K562 (cell line): Measurements from ENCODE around the gene OBSCN. TPM values are rescaled to one million over a fixed set of nuclear protein-coding genes. Genes with fewer than 3 reads are reported as not detected.

Experiments used
- ATAC-seq: fragments of 200-7000 bp; cut with Tn5 transposase; 3 replicates; pipeline ENCODE4 v1.9.1; 2020; ENCODE audit warnings: moderate library complexity
- BruUV-seq: library from RNA; stranded (reverse); fragments of 400-500 nt; replicated peaks from 2 replicates; lab custom pipeline; 2021; lab: Mats Ljungman, UMichigan
- CTCF ChIA-PET: fragments of 300-600 bp; formaldehyde crosslinking; extraction: SDS; loops from one replicate; lab custom pipeline; 2021; ENCODE audit warnings: low intra/inter-chr PET ratio; lab: Yijun Ruan, JAX
- POLR2A ChIA-PET: fragments of 300-600, 350-650 bp; sonication (Branson Sonifier 250); formaldehyde crosslinking; extraction: SDS; loops from one replicate; lab custom pipeline; 2021; ENCODE audit warnings: antibody characterized with exemption, inconsistent platforms; lab: Yijun Ruan, JAX
- DNase-seq, 4 experiments: peaks; one replicate each; pipeline versions ENCODE4 v3.0.0 to v3.0.0-alpha.2; 2011 to 2018; ENCODE audit warnings: low spot score in 3 of 4, mixed read lengths in 3 of 4; ENCODE audit errors: extremely low read depth in 1 of 4
- FAIRE-seq: peaks from 2 replicates; lab custom pipeline; 2011; peaks lifted over from hg19 to GRCh38; lab: Jason Lieb, UNC
- H2AFZ ChIP-seq: 2 replicates; pipeline ENCODE4 v1.6.0; 2011; ENCODE audit warnings: low read depth, low read length, control low read depth, inconsistent platforms
- H3K27ac ChIP-seq: fragments of 200-600 bp; 3 replicates; pipeline ENCODE4 v1.8.0; 2011; ENCODE audit warnings: low read depth, mild to moderate bottlenecking, control low read depth, inconsistent platforms, low read length, moderate library complexity, mixed read lengths; ENCODE audit errors: extremely low read depth
- H3K27me3 ChIP-seq, 2 experiments: fragments of 300-600 bp in 1 of 2; 2 replicates in 1 of 2; 3 replicates in 1 of 2; pipeline versions ENCODE4 v1.6.0 to v1.8.0; 2011; ENCODE audit warnings: inconsistent platforms in 2 of 2, low read length in 2 of 2, mild to moderate bottlenecking in 1 of 2, mixed read lengths in 1 of 2, moderate library complexity in 1 of 2; ENCODE audit not compliant: control insufficient read depth in 2 of 2, insufficient read depth in 2 of 2
- H3K36me3 ChIP-seq: fragments of 300-600 bp; 3 replicates; pipeline ENCODE4 v1.8.0; 2011; ENCODE audit warnings: mild to moderate bottlenecking, low read length, inconsistent platforms; ENCODE audit not compliant: control insufficient read depth, insufficient read depth
- H3K4me1 ChIP-seq, 2 experiments: fragments of 200-600 bp in 1 of 2; replicated peaks in 1 of 2; 2 replicates in 1 of 2; 3 replicates in 1 of 2; pipeline versions ENCODE4 v1.5.1 to v1.8.0; 2011; ENCODE audit warnings: inconsistent platforms in 2 of 2, low read length in 2 of 2, mild to moderate bottlenecking in 1 of 2, mixed read lengths in 1 of 2, moderate library complexity in 1 of 2; ENCODE audit not compliant: control insufficient read depth in 2 of 2, insufficient read depth in 2 of 2
- H3K4me2 ChIP-seq: 2 replicates; pipeline ENCODE4 v1.6.1; 2011; ENCODE audit warnings: low read length, control low read depth, inconsistent platforms, mixed read lengths; ENCODE audit not compliant: insufficient read depth
- H3K4me3 ChIP-seq: fragments of 200-600 bp; sonication (generic), shearing (Covaris generic); 2 replicates; pipeline ENCODE4 v1.5.1; 2016; ENCODE audit warnings: control low read depth, inconsistent platforms
- H3K79me2 ChIP-seq: fragments of 200-600 bp; 3 replicates; pipeline ENCODE4 v1.8.0; 2011; ENCODE audit warnings: low read length, inconsistent platforms; ENCODE audit not compliant: control insufficient read depth, insufficient read depth
- H3K9ac ChIP-seq, 2 experiments: 2 replicates each; pipeline versions ENCODE4 v1.6.0 to v1.6.1; 2011; ENCODE audit warnings: low read depth in 2 of 2, low read length in 2 of 2, control low read depth in 1 of 2, inconsistent platforms in 1 of 2, mild to moderate bottlenecking in 1 of 2, mixed read lengths in 1 of 2; ENCODE audit not compliant: insufficient read depth in 1 of 2
- H3K9me1 ChIP-seq: one replicate; pipeline ENCODE4 v1.6.0; 2011; ENCODE audit warnings: inconsistent platforms, mild to moderate bottlenecking, low read length, moderate library complexity; ENCODE audit not compliant: control insufficient read depth, insufficient read depth
- H3K9me3 ChIP-seq: replicated peaks from 2 replicates; pipeline ENCODE4 v1.5.1; 2011; ENCODE audit warnings: low read depth, low read length, inconsistent platforms; ENCODE audit not compliant: control insufficient read depth, insufficient read depth
- H4K20me1 ChIP-seq: replicated peaks from 2 replicates; pipeline ENCODE4 v1.6.1; 2011; ENCODE audit warnings: low read length, inconsistent platforms, mixed read lengths; ENCODE audit not compliant: control insufficient read depth, insufficient read depth
- ATF1 ChIP-seq, 2 experiments: fragments of 450-650 bp in 1 of 2; IDR thresholded peaks; 2 replicates each; pipeline ENCODE4 v1.6.1; 2016; ENCODE audit warnings: missing compliant biosample characterization in 1 of 2, missing genetic modification characterization in 1 of 2
- FOXO4 ChIP-seq: fragments of 450-650 bp; formaldehyde crosslinking; IDR thresholded peaks from 2 replicates; pipeline ENCODE4 v1.4.0; 2020; ENCODE audit warnings: mild to moderate bottlenecking, moderate library complexity
- JUNB ChIP-seq: fragments of 450-650 bp; formaldehyde crosslinking; conservative IDR thresholded peaks from 2 replicates; pipeline ENCODE4 v1.4.0; 2020; ENCODE audit warnings: mild to moderate bottlenecking
- WGBS: fragments of 100-300 bp; shearing (Covaris generic); methylation state at CpG from one replicate; pipeline ENCODE4 v1.1.6; 2016; ENCODE audit warnings: low coverage, mixed read lengths; ENCODE audit not compliant: insufficient coverage; ENCODE audit errors: missing lambda C conversion rate; 5-methylcytosine and 5-hydroxymethylcytosine counted together
- in situ Hi-C: fragments of 300-500 bp; cut with MboI; formaldehyde crosslinking; loops from 4 replicates; pipeline ENCODE4 v1.15.0; 2018; ENCODE audit warnings: inconsistent platforms, mixed read lengths
- intact Hi-C: fragments of 100-400 bp; cut with micrococcal nuclease; formaldehyde crosslinking; loops from 2 replicates; pipeline ENCODE4 v1.14.2; 2022
- polyA plus RNA-seq, 8 experiments: library from polyadenylated mRNA; depleted of rRNA in 4 of 8; stranded (reverse) in 5 of 8; unstranded in 3 of 8; fragments of >200 nt; fragmentation: Nextera tagmentation in 2 of 8; fragmentation: Illumina TruSeq in 1 of 8; extraction: Ambion mirVana in 2 of 8; extraction: Trizol in 1 of 8; gene quantifications; 2 replicates each; pipeline versions ENCODE4 v1.2.1 to v1.2.3, GENCODE V29; 2011 to 2014; ENCODE audit warnings: inconsistent platforms in 1 of 8, missing spikeins in 1 of 8
- total RNA-seq, 7 experiments: library from RNA; depleted of rRNA in 6 of 7; stranded (reverse); fragments of >200 nt in 6 of 7; fragmentation: Illumina TruSeq in 2 of 7; extraction: Trizol in 2 of 7; gene quantifications; 2 replicates each; pipeline versions ENCODE4 v1.2.1 to v1.2.3, GENCODE V29; 2011 to 2021; ENCODE audit warnings: low replicate concordance in 1 of 7

Gene OBSCN
- total and polyA plus RNA-seq, 9 of the 15 experiments (the other 6 are each of a cell fraction or from before 2014, with no cell fraction given), result 0.18 to 19.7 (median 3.6) TPM

GRCh38 chr1:228249513-228250305, 41.9 kb downstream of the OBSCN start:
- FAIRE-seq, result no peak
- no peaks in the 10 kb centered on the region for H3K9me1 ChIP-seq
- ChIA-PET POLR2A (interaction anchor here (0.8 to 1.4 kb wide), 2 partner anchors 9 to 84 kb away, joined by 3 to 9 read pairs; no protein-coding TSS in a partner anchor), CTCF (no interaction called here)
- ATAC-seq, result no peak
- H3K79me2 ChIP-seq, result no peaks in the 10 kb centered on the region
- 18% methylated on average over 24 of the region's 24 CpGs for whole genome bisulfite sequencing
- no peak overlapping the region for H3K4me3 ChIP-seq
- BruUV-seq, result no TSS peak
- in situ Hi-C loops (no loop called here), intact Hi-C loops (no loop called here)
- DNase-seq, result no peak
- H2AFZ ChIP-seq, result no peak overlapping the region
- peaks cover 9% of the 10 kb centered on the region for H3K9me3 ChIP-seq
- H3K27me3 ChIP-seq, result no peaks in the 10 kb centered on the region
- H3K4me1 ChIP-seq, result no peaks in the 10 kb centered on the region; a peak in 2 of 5 replicates
- H3K36me3 ChIP-seq, result peaks cover 3% of the 10 kb centered on the region; the same call in 1 of the 3 replicates
- H3K27ac ChIP-seq, result no peak overlapping the region
- 0 out of 2 replicates have a peak, but pooled peaks have one; percentile 8 for TF ChIP-seq ATF1 (CRISPR knock-in tag; IDR thresholded peaks at IDR 0.05)
- no peak for TF ChIP-seq ATF1 (tag; IDR thresholded peaks at IDR 0.05)
- TF ChIP-seq FOXO4 (CRISPR knock-in tag), result no peak
- no peak for TF ChIP-seq JUNB
- no peak overlapping the region for H3K4me2 ChIP-seq
- H4K20me1 ChIP-seq, result no peaks in the 10 kb centered on the region
- H3K9ac ChIP-seq, result no peak overlapping the region
